HG03521 (cell line): Measurements from ENCODE around the gene MUC22.
"Not testable (repeated sequence)": the region's sequence is repeated elsewhere in the genome, so short reads cannot be mapped to it uniquely, and the experiment has no call there.

Source experiments
- ATAC-seq: cut with Tn5 transposase; IDR thresholded peaks from one replicate; pipeline ENCODE4 v1.9.1; 2021; ENCODE audit warnings: mild to moderate bottlenecking, moderate library complexity; ENCODE audit not compliant: unreplicated experiment

The MUC22 gene

GRCh38 chr6:30997301-30997700, 13.0 kb upstream of the MUC22 start:
- ATAC-seq, result no peak

- ATAC-seq, result no peak
Measured at GRCh38 chr6:30998785-30999184, 11.5 kb upstream of the MUC22 start.

GRCh38 chr6:31000067-31000860, 10.0 kb upstream of the MUC22 start:
- not testable (repeated sequence) for ATAC-seq

- ATAC-seq, result no peak
Measured at GRCh38 chr6:31001281-31001888, 8.9 kb upstream of the MUC22 start.

GRCh38 chr6:31002471-31002870, 7.8 kb upstream of the MUC22 start:
- no peak for ATAC-seq

- ATAC-seq, result no peak
Measured at GRCh38 chr6:31004794-31005193, 5.5 kb upstream of the MUC22 start.

GRCh38 chr6:31005249-31006020, 4.8 kb upstream of the MUC22 start:
- ATAC-seq, result no peak

GRCh38 chr6:31007694-31008093, 2.6 kb upstream of the MUC22 start:
- ATAC-seq, result no peak

- ATAC-seq, result no peak
Measured at GRCh38 chr6:31008165-31008564, 2.1 kb upstream of the MUC22 start.

- no peak for ATAC-seq
Measured at GRCh38 chr6:31009731-31010130, 543 bp upstream of the MUC22 start.

GRCh38 chr6:31011153-31011552, 879 bp downstream of the MUC22 start:
- no peak for ATAC-seq

- ATAC-seq, result no peak
Measured at GRCh38 chr6:31016659-31017299, 6.5 kb downstream of the MUC22 start.

GRCh38 chr6:31017436-31017835, 7.2 kb downstream of the MUC22 start:
- ATAC-seq, result not testable (repeated sequence)

GRCh38 chr6:31020057-31020456, 9.8 kb downstream of the MUC22 start:
- no peak for ATAC-seq

GRCh38 chr6:31020631-31021255, 10.5 kb downstream of the MUC22 start:
- not testable (repeated sequence) for ATAC-seq

- not testable (repeated sequence) for ATAC-seq
Measured at GRCh38 chr6:31021705-31022531, 11.6 kb downstream of the MUC22 start.

GRCh38 chr6:31025595-31025994, 15.3 kb downstream of the MUC22 start:
- ATAC-seq, result no peak

- no peak for ATAC-seq
Measured at GRCh38 chr6:31031095-31031494, 20.8 kb downstream of the MUC22 start.

GRCh38 chr6:31033075-31033474, 22.8 kb downstream of the MUC22 start:
- ATAC-seq, result no peak
